GM12874 (cell line): ENCODE measurements around the gene MLC1.

ENCODE experiments used
- CTCF ChIP-seq: IDR thresholded peaks from 2 replicates; pipeline ENCODE4 v1.5.1; 2011; ENCODE audit warnings: low read depth, mild to moderate bottlenecking, control low read depth, low read length, moderate library complexity; ENCODE audit not compliant: insufficient read depth

The MLC1 gene

GRCh38 chr22:50112151-50113118 lies 27.2 kb upstream of the MLC1 start:
- no peak for TF ChIP-seq CTCF

- TF ChIP-seq CTCF, result no peak
Measured at GRCh38 chr22:50111056-50111455, 25.8 kb upstream of the MLC1 start.

- TF ChIP-seq CTCF, result no peak
Measured at GRCh38 chr22:50107529-50107928, 22.3 kb upstream of the MLC1 start.

- no peak for TF ChIP-seq CTCF
Measured at GRCh38 chr22:50105208-50106100, 20.2 kb upstream of the MLC1 start.

- no peak for TF ChIP-seq CTCF
Measured at GRCh38 chr22:50104141-50104544, 18.9 kb upstream of the MLC1 start.

GRCh38 chr22:50102946-50103345 lies 17.7 kb upstream of the MLC1 start:
- TF ChIP-seq CTCF, result no peak
